Astrocyte of the spinal cord (primary cell): ENCODE results near the gene PCSK5.

Experiments used
- DNase-seq: peaks from one replicate; pipeline ENCODE4 v3.0.0; 2011; ENCODE audit warnings: low read depth, low spot score
- H3K4me3 ChIP-seq: 2 replicates; pipeline ENCODE4 v1.5.1; 2011; ENCODE audit warnings: low read depth, mild to moderate bottlenecking, low read length, moderate library complexity
- CTCF ChIP-seq: IDR thresholded peaks from 2 replicates; pipeline ENCODE4 v1.5.1; 2012; ENCODE audit warnings: low read depth, mild to moderate bottlenecking, low read length, inconsistent platforms
- in situ Hi-C: cut with HindIII; loops from 2 replicates; pipeline ENCODE4 v1.10.0; 2017; ENCODE audit warnings: low sequenced_read_pairs

The PCSK5 gene

GRCh38 chr9:75890472-75891276, at the start of gene PCSK5:
PCSK5 (plus strand) TSS chr9:75890673; CDS start chr9:75891182, 509 bp downstream.
- in situ Hi-C loops: no loop called here
- peak; percentile 52 for TF ChIP-seq CTCF
- H3K4me3 ChIP-seq: peak within 1 kb of the TSS; percentile 71
- DNase-seq: peak; percentile 98

DNA sequence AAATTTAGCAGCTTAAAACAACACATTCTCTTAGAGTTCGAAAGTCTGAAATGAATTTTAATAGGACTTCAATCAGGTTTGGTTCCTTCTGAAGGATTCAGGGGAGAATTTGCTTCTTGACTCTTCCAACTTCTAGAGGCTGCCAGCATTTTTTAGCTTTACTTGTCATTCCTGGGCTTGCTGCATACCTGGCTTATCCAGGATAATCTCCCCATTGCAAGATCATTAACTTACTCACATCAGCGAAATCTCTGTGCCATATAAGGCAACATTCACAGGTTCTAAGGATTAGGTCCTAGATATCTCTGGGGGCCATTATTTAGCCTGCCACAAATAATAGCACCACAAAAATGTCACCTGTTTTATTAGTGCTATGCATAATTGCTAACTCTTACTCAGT, 46.2 kb upstream of the PCSK5 start:
- TF ChIP-seq CTCF: no peak
- no peak overlapping the region for H3K4me3 ChIP-seq
- in situ Hi-C loops: no loop called here
- DNase-seq: no peak

DNA sequence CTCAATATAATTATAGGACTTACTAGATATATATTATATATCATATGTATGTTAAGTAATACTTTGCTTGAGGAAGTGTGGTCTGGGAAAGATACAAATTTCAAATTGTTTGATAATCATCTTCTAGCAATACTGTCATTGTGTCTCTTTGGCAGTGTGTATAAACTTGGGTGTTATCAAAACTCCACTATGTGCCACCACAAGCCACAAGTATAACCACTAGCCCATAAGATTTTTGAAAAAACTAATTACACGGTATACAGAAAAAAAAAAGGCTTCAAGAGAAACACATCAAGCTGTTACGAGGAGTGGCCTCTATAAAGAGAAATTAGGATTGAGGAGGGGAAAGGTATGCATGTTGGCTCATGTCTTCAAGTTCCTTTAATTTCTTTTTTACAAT, 44.7 kb upstream of the PCSK5 start:
- in situ Hi-C loops: no loop called here
- H3K4me3 ChIP-seq: no peak overlapping the region
- no peak for TF ChIP-seq CTCF
- no peak for DNase-seq

- no peak for TF ChIP-seq CTCF
- DNase-seq: no peak
- in situ Hi-C loops: no loop called here
- no peak overlapping the region for H3K4me3 ChIP-seq
These were observed 43.4 kb upstream of the PCSK5 start for GRCh38 chr9:75847085-75847484.

- no peak overlapping the region for H3K4me3 ChIP-seq
- TF ChIP-seq CTCF: no peak
- in situ Hi-C loops: no loop called here
- no peak for DNase-seq
These were observed 39.8 kb upstream of the PCSK5 start for GRCh38 chr9:75850459-75851200.

- no peak for TF ChIP-seq CTCF
- no peak for DNase-seq
- H3K4me3 ChIP-seq: no peak overlapping the region
- in situ Hi-C loops: no loop called here
These were observed 38.6 kb upstream of the PCSK5 start for GRCh38 chr9:75851917-75852316.
